PC-3 (cell line): ENCODE data around the gene RNF11. TPM values are rescaled to one million over a fixed set of nuclear protein-coding genes. Genes with fewer than 3 reads are reported as not detected.

Experiments used
- ATAC-seq: fragments of 200-7000 bp; cut with Tn5 transposase; 2 replicates; pipeline ENCODE4 v1.9.1; 2020; ENCODE audit warnings: mild to moderate bottlenecking, moderate library complexity
- BruUV-seq: library from RNA; stranded (reverse); fragments of 400-500 nt; replicated peaks from 2 replicates; lab custom pipeline; 2021; lab: Mats Ljungman, UMichigan
- CTCF ChIA-PET: fragments of 300-600 bp; sonication (Branson Sonifier 250); formaldehyde crosslinking; loops from one replicate; lab custom pipeline; 2022; ENCODE audit warnings: antibody characterized with exemption; lab: Charles Lee
- POLR2A ChIA-PET: fragments of 300-600 bp; sonication (Branson Sonifier 250); formaldehyde crosslinking; loops from one replicate; lab custom pipeline; 2022; ENCODE audit warnings: antibody characterized with exemption; ENCODE audit not compliant: unreplicated experiment; lab: Charles Lee
- DNase-seq: peaks from one replicate; pipeline ENCODE4 v3.0.0-alpha.2; 2015
- H2AFZ ChIP-seq: fragments of 300-600 bp; sonication (generic); 2 replicates; pipeline ENCODE4 v1.6.0; 2016; ENCODE audit warnings: antibody characterized with exemption, low read length
- H3F3A ChIP-seq: fragments of 300-600 bp; sonication (generic); one replicate; pipeline ENCODE4 v1.6.0; 2017; ENCODE audit warnings: antibody characterized with exemption, low read length, control low read depth, mild to moderate bottlenecking; ENCODE audit not compliant: unreplicated experiment
- H3K27ac ChIP-seq: fragments of 300-600 bp; sonication (generic); 2 replicates; pipeline ENCODE4 v1.5.1; 2016; ENCODE audit warnings: mild to moderate bottlenecking, low read length
- H3K27me3 ChIP-seq: fragments of 300-600 bp; sonication (generic); 2 replicates; pipeline ENCODE4 v1.6.1; 2016; ENCODE audit warnings: low read length, mixed read lengths
- H3K36me3 ChIP-seq: fragments of 300-600 bp; sonication (generic); 2 replicates; pipeline ENCODE4 v1.6.1; 2016; ENCODE audit warnings: low read depth, mixed run types, low read length, mixed read lengths
- H3K4me1 ChIP-seq: fragments of 300-600 bp; sonication (generic); 2 replicates; pipeline ENCODE4 v1.5.1; 2016; ENCODE audit warnings: low read length; ENCODE audit not compliant: insufficient read depth
- H3K4me2 ChIP-seq: fragments of 300-600 bp; sonication (generic); 2 replicates; pipeline ENCODE4 v1.6.0; 2016; ENCODE audit warnings: low read length
- H3K4me3 ChIP-seq: fragments of 300-600 bp; sonication (generic); 2 replicates; pipeline ENCODE4 v1.5.1; 2016; ENCODE audit warnings: mild to moderate bottlenecking, low read length, mixed read lengths
- H3K79me2 ChIP-seq: fragments of 300-600 bp; sonication (generic); 2 replicates; pipeline ENCODE4 v1.6.1; 2017; ENCODE audit warnings: low read length, mixed read lengths
- H3K9ac ChIP-seq: fragments of 300-600 bp; sonication (generic); 2 replicates; pipeline ENCODE4 v1.6.0; 2016; ENCODE audit warnings: mild to moderate bottlenecking, low read length
- H3K9me2 ChIP-seq: fragments of 300-600 bp; sonication (generic); replicated peaks from 2 replicates; pipeline ENCODE4 v1.6.1; 2016; ENCODE audit warnings: mixed run types, low read length, mixed read lengths
- H3K9me3 ChIP-seq: fragments of 300-600 bp; sonication (generic); 2 replicates; pipeline ENCODE4 v1.6.1; 2016; ENCODE audit warnings: low read length, mixed read lengths
- H4K20me1 ChIP-seq: fragments of 300-600 bp; sonication (generic); 2 replicates; pipeline ENCODE4 v1.6.1; 2016; ENCODE audit warnings: low read length, mixed read lengths
- EZH2 ChIP-seq: fragments of 300-600 bp; sonication (generic); IDR thresholded peaks from one replicate; pipeline ENCODE4 v1.6.1; 2017; ENCODE audit warnings: antibody characterized with exemption, mild to moderate bottlenecking, low read length; ENCODE audit not compliant: unreplicated experiment
- EZH2phosphoT487 ChIP-seq: fragments of 300-600 bp; sonication (generic); IDR thresholded peaks from 2 replicates; pipeline ENCODE4 v1.6.1; 2018; ENCODE audit warnings: mild to moderate bottlenecking, antibody characterized with exemption, low read length, borderline replicate concordance
- intact Hi-C: fragments of 100-400 bp; cut with micrococcal nuclease; formaldehyde crosslinking; loops from 2 replicates; pipeline ENCODE4 v1.9.0; 2023
- total RNA-seq: library from RNA; depleted of rRNA; stranded (reverse); fragments of >200 nt; gene quantifications from 2 replicates; pipeline ENCODE4 v1.2.3, GENCODE V29; 2014
- TF ChIP-seq, protein P1 (sequence below): fragments of 300-600 bp; sonication (generic); conservative IDR thresholded peaks from 2 replicates; pipeline ENCODE4 v1.5.1; 2017; ENCODE audit warnings: antibody characterized with exemption, low read depth, mild to moderate bottlenecking, low read length

The RNF11 gene
- total RNA-seq, 1 experiment from 2014 or later, result 169 TPM

DNA sequence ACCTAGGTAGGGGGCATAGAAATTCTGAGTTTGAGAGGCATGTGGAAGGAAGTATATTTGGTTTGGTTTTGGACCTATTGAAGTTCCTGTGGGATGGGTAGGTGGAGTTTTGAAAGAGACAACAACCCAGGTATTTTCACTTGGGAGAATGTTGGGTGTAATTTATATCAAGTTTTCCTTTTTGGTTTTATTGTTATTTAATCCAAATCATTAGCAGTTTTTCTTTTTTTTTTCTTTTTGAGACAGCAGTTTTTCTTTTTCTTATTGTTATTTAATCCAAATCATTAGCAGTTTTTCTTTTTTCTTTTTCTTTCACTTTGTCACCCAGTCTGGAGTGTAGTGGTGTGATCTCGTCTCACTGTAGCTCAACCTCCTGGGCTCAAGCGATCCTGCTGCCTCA lies 30.1 kb downstream of the RNF11 start:
- DNase-seq (no peak), ATAC-seq (no peak)
- no peak overlapping the region for H3K4me3 ChIP-seq
- no peaks in the 10 kb centered on the region for H3F3A ChIP-seq
- peaks cover 77% of the 10 kb centered on the region for H3K79me2 ChIP-seq
- BruUV-seq, result no TSS peak
- no peak overlapping the region for H3K27ac ChIP-seq
- intact Hi-C loops, result no loop called here
- no peak overlapping the region for H3K9ac ChIP-seq
- ChIA-PET POLR2A (interaction anchor here (0.7 kb wide), 1 partner anchor 465 kb away, joined by 10 read pairs; no protein-coding TSS in a partner anchor), CTCF (no interaction called here)
- H2AFZ ChIP-seq, result no peak overlapping the region
- H3K9me3 ChIP-seq, result no peaks in the 10 kb centered on the region
- no peaks in the 10 kb centered on the region for H3K9me2 ChIP-seq
- TF ChIP-seq, protein P1, sequence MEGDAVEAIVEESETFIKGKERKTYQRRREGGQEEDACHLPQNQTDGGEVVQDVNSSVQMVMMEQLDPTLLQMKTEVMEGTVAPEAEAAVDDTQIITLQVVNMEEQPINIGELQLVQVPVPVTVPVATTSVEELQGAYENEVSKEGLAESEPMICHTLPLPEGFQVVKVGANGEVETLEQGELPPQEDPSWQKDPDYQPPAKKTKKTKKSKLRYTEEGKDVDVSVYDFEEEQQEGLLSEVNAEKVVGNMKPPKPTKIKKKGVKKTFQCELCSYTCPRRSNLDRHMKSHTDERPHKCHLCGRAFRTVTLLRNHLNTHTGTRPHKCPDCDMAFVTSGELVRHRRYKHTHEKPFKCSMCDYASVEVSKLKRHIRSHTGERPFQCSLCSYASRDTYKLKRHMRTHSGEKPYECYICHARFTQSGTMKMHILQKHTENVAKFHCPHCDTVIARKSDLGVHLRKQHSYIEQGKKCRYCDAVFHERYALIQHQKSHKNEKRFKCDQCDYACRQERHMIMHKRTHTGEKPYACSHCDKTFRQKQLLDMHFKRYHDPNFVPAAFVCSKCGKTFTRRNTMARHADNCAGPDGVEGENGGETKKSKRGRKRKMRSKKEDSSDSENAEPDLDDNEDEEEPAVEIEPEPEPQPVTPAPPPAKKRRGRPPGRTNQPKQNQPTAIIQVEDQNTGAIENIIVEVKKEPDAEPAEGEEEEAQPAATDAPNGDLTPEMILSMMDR, result no peak
- H3K4me1 ChIP-seq, result peaks cover 52% of the 10 kb centered on the region
- peaks cover 6% of the 10 kb centered on the region; the same call in 1 of the 2 replicates for H3K36me3 ChIP-seq
- no peak overlapping the region for H3K4me2 ChIP-seq
- H4K20me1 ChIP-seq, result no peaks in the 10 kb centered on the region
- no peaks in the 10 kb centered on the region for H3K27me3 ChIP-seq

DNA sequence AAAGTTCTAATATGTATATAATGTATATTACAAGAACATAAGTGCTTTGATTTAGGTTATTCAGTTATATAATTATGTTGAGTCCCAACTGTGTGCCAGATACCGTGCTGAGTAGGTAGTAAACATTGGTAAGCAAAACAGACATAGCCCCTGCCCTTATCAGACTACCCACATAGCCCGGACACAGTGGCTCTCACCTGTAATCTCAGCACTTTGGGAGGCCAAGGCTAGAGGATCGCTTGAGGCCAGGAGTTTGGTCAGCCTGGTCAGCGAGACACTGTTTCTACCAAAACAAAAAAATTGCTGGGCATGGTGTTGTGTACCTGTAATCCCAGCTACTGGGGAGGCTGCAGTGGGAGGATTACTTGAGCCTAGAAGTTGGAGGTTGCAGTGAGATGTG lies 30.7 kb downstream of the RNF11 start:
- intact Hi-C loops, result no loop called here
- no peak overlapping the region for H3K4me3 ChIP-seq
- CTCF ChIA-PET, result interaction anchor here (0.6 kb wide), 1 partner anchor 31 kb away, joined by 4 read pairs; the partner anchor contains the start of gene RNF11

DNA sequence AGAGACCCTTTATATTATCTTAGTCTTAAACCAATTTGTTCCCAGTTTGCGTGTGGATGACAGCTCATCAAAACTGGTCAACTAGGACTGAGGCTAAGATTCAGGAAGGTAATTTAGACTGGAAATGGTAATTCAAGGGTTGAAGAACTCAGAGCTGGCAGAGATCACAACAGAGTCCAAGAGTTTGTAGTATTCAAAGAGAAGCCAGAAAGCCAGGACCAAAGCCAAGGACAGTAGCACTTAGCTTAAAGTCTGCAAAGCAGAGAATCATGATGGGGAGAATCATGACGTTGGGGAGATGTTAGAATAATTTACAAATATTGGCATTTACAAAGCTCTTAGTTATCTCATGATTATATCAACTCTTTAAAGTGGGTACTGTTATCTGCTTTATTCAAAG lies 32.6 kb downstream of the RNF11 start:
- no peaks in the 10 kb centered on the region for H3K27me3 ChIP-seq
- H3F3A ChIP-seq, result no peaks in the 10 kb centered on the region
- DNase-seq, result no peak
- no peaks in the 10 kb centered on the region for H4K20me1 ChIP-seq
- peaks cover 11% of the 10 kb centered on the region; the same call in 1 of the 2 replicates for H3K36me3 ChIP-seq
- no TSS peak for BruUV-seq
- no peak overlapping the region for H2AFZ ChIP-seq
- H3K9me2 ChIP-seq, result no peaks in the 10 kb centered on the region
- no peak overlapping the region for H3K9ac ChIP-seq
- CTCF ChIA-PET, result interaction anchor here (0.6 kb wide), 1 partner anchor 80 kb away, joined by 4 read pairs; no protein-coding TSS in a partner anchor
- H3K79me2 ChIP-seq, result peaks cover 54% of the 10 kb centered on the region
- peak overlapping the region; percentile 51 for H3K27ac ChIP-seq
- TF ChIP-seq EZH2phosphoT487 (no peak), EZH2 (no peak)
- TF ChIP-seq, protein P1, result no peak
- no peaks in the 10 kb centered on the region for H3K9me3 ChIP-seq
- ATAC-seq, result no peak
- intact Hi-C loops, result no loop called here
- H3K4me3 ChIP-seq, result no peak overlapping the region
- POLR2A ChIA-PET, result no interaction called here
- peak overlapping the region; percentile 49; the same call in 1 of the 2 replicates for H3K4me2 ChIP-seq
- H3K4me1 ChIP-seq, result peaks cover 35% of the 10 kb centered on the region

More for the DNA sequence above, 30.7 kb downstream of the RNF11 start:
- H4K20me1 ChIP-seq, result no peaks in the 10 kb centered on the region
- no peaks in the 10 kb centered on the region for H3F3A ChIP-seq
- TF ChIP-seq, protein P1, result no peak
- TF ChIP-seq EZH2phosphoT487, result no peak
- no peak for TF ChIP-seq EZH2
- H3K79me2 ChIP-seq, result peaks cover 72% of the 10 kb centered on the region
- no peak overlapping the region for H3K27ac ChIP-seq
- H3K4me1 ChIP-seq, result peaks cover 47% of the 10 kb centered on the region
- H3K4me2 ChIP-seq, result no peak overlapping the region
- H3K9ac ChIP-seq, result no peak overlapping the region
- no peaks in the 10 kb centered on the region for H3K9me2 ChIP-seq
- ATAC-seq, result no peak
- DNase-seq, result no peak
- BruUV-seq, result no TSS peak
- no peak overlapping the region for H2AFZ ChIP-seq
- H3K36me3 ChIP-seq, result peaks cover 11% of the 10 kb centered on the region; the same call in 1 of the 2 replicates
- no peaks in the 10 kb centered on the region for H3K9me3 ChIP-seq
- no peaks in the 10 kb centered on the region for H3K27me3 ChIP-seq
- POLR2A ChIA-PET, result no interaction called here
